ENCODE measurements around the gene SSTR3.
A peak's percentile ranks its signal among the peaks of the same experiment; 100 is the strongest.
"Not testable (repeated sequence)": the region's sequence is repeated elsewhere in the genome, so short reads cannot be mapped to it uniquely, and the experiment has no call there.

The SSTR3 gene

GRCh38 chr22:37202716-37203115, 9.6 kb downstream of the SSTR3 start:
- no peak for DNase-seq (ENCODE audit: extremely low read depth, low read depth)
- H3K4me3 ChIP-seq (replicated peaks; ENCODE audit: low read depth, low read length) = no peak overlapping the region
- no peak for TF ChIP-seq CTCF (IDR thresholded peaks at IDR 0.05; ENCODE audit: low read depth, low read length, missing control alignments)

- no peak overlapping the region for H3K4me3 ChIP-seq (replicated peaks; ENCODE audit: low read depth, low read length)
- TF ChIP-seq CTCF (IDR thresholded peaks at IDR 0.05; ENCODE audit: low read depth, low read length, missing control alignments) = no peak
- DNase-seq (ENCODE audit: extremely low read depth, low read depth) = no peak
Observed at GRCh38 chr22:37202001-37202555, 10.2 kb downstream of the SSTR3 start.

GRCh38 chr22:37201443-37201820, 10.8 kb downstream of the SSTR3 start:
- not testable (repeated sequence) for H3K4me3 ChIP-seq (replicated peaks; ENCODE audit: low read depth, low read length); DNase-seq (ENCODE audit: extremely low read depth, low read depth)

- peak overlapping the region; percentile 68 for H3K4me3 ChIP-seq (replicated peaks; ENCODE audit: low read depth, low read length)
- DNase-seq (ENCODE audit: extremely low read depth, low read depth) = no peak
Observed at GRCh38 chr22:37199760-37200108, 12.5 kb downstream of the SSTR3 start.

GRCh38 chr22:37199103-37199759, 13.0 kb downstream of the SSTR3 start:
- TF ChIP-seq CTCF (IDR thresholded peaks at IDR 0.05; ENCODE audit: low read depth, low read length, missing control alignments) = peak; percentile 91

More at GRCh38 chr22:37199760-37200108, 12.5 kb downstream of the SSTR3 start:
- no peak for TF ChIP-seq CTCF (IDR thresholded peaks at IDR 0.05; ENCODE audit: low read depth, low read length, missing control alignments)

GRCh38 chr22:37198258-37199102, 13.8 kb downstream of the SSTR3 start:
- TF ChIP-seq CTCF (IDR thresholded peaks at IDR 0.05; ENCODE audit: low read depth, low read length, missing control alignments) = peak; percentile 76
- DNase-seq (ENCODE audit: extremely low read depth, low read depth) = no peak
- peak overlapping the region; percentile 68 for H3K4me3 ChIP-seq (replicated peaks; ENCODE audit: low read depth, low read length)

More at GRCh38 chr22:37199103-37199759, 13.0 kb downstream of the SSTR3 start:
- DNase-seq (ENCODE audit: extremely low read depth, low read depth) = peak; percentile 91
- H3K4me3 ChIP-seq (replicated peaks; ENCODE audit: low read depth, low read length) = peak overlapping the region; percentile 68

Data from HFF-Myc (cell line).